ENCODE data around the gene RHOC.
A peak's percentile ranks its signal among the peaks of the same experiment; 100 is the strongest.
"Not testable (repeated sequence)": the region's sequence is repeated elsewhere in the genome, so short reads cannot be mapped to it uniquely, and the experiment has no call there.

Gene RHOC

GRCh38 chr1:112723511-112723839 lies 16.5 kb upstream of the RHOC start:
- DNase-seq, result no peak
- no peak overlapping the region for H3K27ac ChIP-seq
- H3K4me1 ChIP-seq, result peaks cover 0 to 19% (median 11%) of the 10 kb centered on the region in 4 donors
- no peaks in the 10 kb centered on the region for H3K9me3 ChIP-seq
- peaks cover 0 to 25% of the 10 kb centered on the region in 2 donors for H3K27me3 ChIP-seq
- H3K4me3 ChIP-seq, result no peak overlapping the region
- intact Hi-C loops (cut with DNase I; ENCODE audit: low total_unique reads), result no loop called here
- no peak for TF ChIP-seq CTCF (IDR thresholded peaks at IDR 0.05)
- no peaks in the 10 kb centered on the region for H3K36me3 ChIP-seq

DNA sequence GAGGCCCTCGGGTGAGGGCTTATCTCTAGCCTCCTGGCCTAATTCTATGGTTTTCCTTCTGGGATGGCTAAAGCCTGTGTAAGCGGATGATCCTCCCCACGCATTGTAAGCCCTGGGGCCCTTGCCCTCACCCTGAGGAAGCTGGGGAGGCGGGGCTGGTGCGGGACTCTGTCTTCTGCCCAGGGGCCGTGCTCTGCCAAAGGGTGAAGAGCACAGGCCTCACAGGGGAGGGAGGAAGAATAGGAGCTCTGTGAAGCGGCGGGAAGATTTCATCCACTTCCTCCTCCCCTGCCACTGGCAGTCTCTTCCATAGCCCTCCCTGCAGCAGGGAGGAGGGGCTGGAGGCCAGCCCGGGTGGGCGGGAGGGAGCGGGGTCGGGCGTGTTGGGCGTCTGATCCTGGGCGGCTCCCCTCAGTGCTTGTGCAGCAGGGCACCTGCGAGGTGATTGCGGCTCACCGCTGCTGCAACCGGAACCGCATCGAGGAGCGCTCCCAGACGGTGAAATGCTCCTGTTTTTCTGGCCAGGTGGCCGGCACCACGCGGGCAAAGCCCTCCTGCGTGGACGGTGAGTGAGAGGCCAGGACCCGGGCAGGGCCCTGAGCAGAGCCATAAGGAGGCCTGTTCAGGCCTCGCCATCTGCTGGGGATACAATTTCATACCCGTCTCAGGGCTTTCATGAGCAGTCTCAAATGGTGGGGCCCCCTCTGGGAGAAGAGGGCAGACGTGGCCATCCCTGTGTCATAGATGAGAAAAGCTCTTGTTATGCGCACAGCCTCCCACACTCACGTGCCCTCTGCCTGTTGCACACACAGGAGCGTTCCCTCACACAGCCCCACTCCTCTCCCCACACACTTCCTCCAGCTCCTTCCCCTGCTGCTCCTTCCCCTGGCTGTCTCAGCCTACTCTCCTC lies 15.9 kb upstream of the RHOC start:
- peak in 1 of 2 donors; percentile 61 for DNase-seq
- peak overlapping the region in 1 of 2 donors; percentile 23 for H3K4me3 ChIP-seq
- peaks cover 0 to 20% (median 15%) of the 10 kb centered on the region in 4 donors for H3K4me1 ChIP-seq
- no peaks in the 10 kb centered on the region for H3K9me3 ChIP-seq
- H3K27ac ChIP-seq, result no peak overlapping the region
- peaks cover 0 to 25% of the 10 kb centered on the region in 2 donors for H3K27me3 ChIP-seq
- no peaks in the 10 kb centered on the region for H3K36me3 ChIP-seq
- no peak for TF ChIP-seq CTCF (IDR thresholded peaks at IDR 0.05)
- intact Hi-C loops (cut with DNase I; ENCODE audit: low total_unique reads), result no loop called here

- TF ChIP-seq CTCF (IDR thresholded peaks at IDR 0.05), result no peak
- peaks cover 0 to 25% of the 10 kb centered on the region in 2 donors for H3K27me3 ChIP-seq
- peak in 1 of 2 donors; percentile 53 for DNase-seq
- H3K36me3 ChIP-seq, result no peaks in the 10 kb centered on the region
- intact Hi-C loops (cut with DNase I; ENCODE audit: low total_unique reads), result loop anchor here (2.0 kb wide), 1 partner anchor 351 kb away; the partner anchor contains the start of gene LRIG2
- H3K4me3 ChIP-seq, result no peak overlapping the region
- no peak overlapping the region for H3K27ac ChIP-seq
- peaks cover 0 to 20% (median 15%) of the 10 kb centered on the region in 4 donors for H3K4me1 ChIP-seq
- no peaks in the 10 kb centered on the region for H3K9me3 ChIP-seq
Measured at GRCh38 chr1:112721966-112722524, 15.1 kb upstream of the RHOC start.

- not testable (repeated sequence) for H3K27ac ChIP-seq, H3K4me3 ChIP-seq, H3K9me3 ChIP-seq, H3K36me3 ChIP-seq, DNase-seq
- intact Hi-C loops (cut with DNase I; ENCODE audit: low total_unique reads), result loop anchor here (2.0 kb wide), 1 partner anchor 352 kb away; the partner anchor contains the start of gene LRIG2
- H3K4me1 ChIP-seq, result peaks cover 0 to 23% (median 15%) of the 10 kb centered on the region in 4 donors
- H3K27me3 ChIP-seq, result peaks cover 0 to 25% of the 10 kb centered on the region in 2 donors
Measured at GRCh38 chr1:112721294-112721693, 14.4 kb upstream of the RHOC start.

DNA sequence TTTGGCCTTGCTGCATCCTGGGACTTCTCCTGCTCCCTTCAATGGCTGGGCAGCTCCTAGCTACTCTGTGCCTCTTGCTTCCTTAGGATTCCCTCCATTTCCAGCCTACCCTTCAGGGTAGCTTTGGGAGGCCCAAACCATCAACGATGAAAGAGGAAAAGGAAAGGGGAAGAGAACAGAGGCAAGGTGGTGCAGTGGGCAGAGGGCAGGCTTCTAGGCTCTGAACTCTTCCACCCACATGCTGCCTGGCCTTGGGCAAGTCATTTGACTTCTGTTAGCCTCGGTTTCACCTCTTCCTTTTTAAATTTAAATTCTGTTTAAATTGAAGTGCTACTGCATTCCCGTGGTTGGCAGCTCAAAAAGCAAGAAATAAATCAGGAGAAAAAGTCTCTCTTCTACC lies 13.9 kb upstream of the RHOC start:
- DNase-seq, result peak in 1 of 2 donors; percentile 31
- intact Hi-C loops (cut with DNase I; ENCODE audit: low total_unique reads), result loop anchor here (2.0 kb wide), 1 partner anchor 352 kb away; the partner anchor contains the start of gene LRIG2
- H3K36me3 ChIP-seq, result no peaks in the 10 kb centered on the region
- no peak overlapping the region for H3K4me3 ChIP-seq
- peaks cover 0 to 25% of the 10 kb centered on the region in 2 donors for H3K27me3 ChIP-seq
- no peaks in the 10 kb centered on the region for H3K9me3 ChIP-seq
- no peak overlapping the region for H3K27ac ChIP-seq
- peaks cover 0 to 28% (median 17%) of the 10 kb centered on the region in 4 donors for H3K4me1 ChIP-seq
- TF ChIP-seq CTCF (IDR thresholded peaks at IDR 0.05), result no peak

DNA sequence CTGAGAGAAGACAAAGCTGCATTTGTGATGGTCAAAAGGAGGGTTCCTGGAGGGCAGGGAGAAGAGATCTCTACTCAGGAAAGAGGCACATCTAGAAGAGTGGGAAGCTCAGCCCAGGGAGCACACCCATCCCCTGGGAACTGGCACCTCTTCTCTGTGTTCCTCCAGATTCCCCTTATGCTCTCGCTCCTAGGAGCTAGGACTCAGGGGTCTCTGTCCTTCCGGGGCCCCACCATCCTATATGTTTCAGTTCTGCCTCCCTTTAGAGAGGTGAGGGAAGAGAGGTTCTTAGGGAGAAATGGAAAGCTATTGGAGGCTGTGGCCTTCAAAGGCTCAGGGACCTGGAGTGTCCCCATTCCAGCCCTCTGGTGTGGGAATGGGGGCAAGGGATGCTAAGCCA lies 12.8 kb upstream of the RHOC start:
- intact Hi-C loops (cut with DNase I; ENCODE audit: low total_unique reads), result loop anchor here (2.0 to 10.0 kb wide), 3 partner anchors 83 to 353 kb away; partner anchors contain the start of genes LRIG2 and SLC16A1
- Histone ChIP-seq H3K27me3 (peaks cover 0 to 25% of the 10 kb centered on the region in 2 donors), H3K27ac (no peak overlapping the region), H3K9me3 (no peaks in the 10 kb centered on the region), H3K36me3 (no peaks in the 10 kb centered on the region), H3K4me3 (no peak overlapping the region), H3K4me1 (peaks cover 0 to 37% (median 20%) of the 10 kb centered on the region in 4 donors)
- DNase-seq, result peak in 1 of 2 donors; percentile 46
- TF ChIP-seq CTCF (IDR thresholded peaks at IDR 0.05), result no peak

Measured in tibial artery (tissue), 4 donors.